ENCODE measurements around the gene PIK3CG. TPM values are rescaled to one million over a fixed set of nuclear protein-coding genes. Genes with fewer than 3 reads are reported as not detected.

Gene PIK3CG
- total RNA-seq, 1 experiment from 2014 or later, result 0.13 TPM

GRCh38 chr7:106947244-106947728, 82.2 kb downstream of the PIK3CG start:
- CTCF ChIA-PET, result interaction anchor here (0.6 to 0.8 kb wide), 3 partner anchors 141 to 743 kb away, joined by 3 to 6 read pairs (median 3); no protein-coding TSS in a partner anchor
- no TSS peak for BruUV-seq (replicated peaks)
- ATAC-seq, result peak; percentile 84
- Histone ChIP-seq H3K36me3 (ENCODE audit: control insufficient read depth, insufficient read depth, low read length) (no peaks in the 10 kb centered on the region), H3K9me3 (ENCODE audit: control insufficient read depth, insufficient read depth, low read depth, low read length) (no peaks in the 10 kb centered on the region), H3K27ac (ENCODE audit: low read length) (no peak overlapping the region), H3K4me1 (ENCODE audit: control insufficient read depth, insufficient read depth, low read length) (no peaks in the 10 kb centered on the region), H3K27me3 (ENCODE audit: control insufficient read depth, insufficient read depth, low read length) (peaks cover 4% of the 10 kb centered on the region), H3K4me3 (ENCODE audit: low read depth in 2 of 2, low read length in 2 of 2) (no peak overlapping the region)
- in situ Hi-C loops (cut with HindIII; ENCODE audit: low pct_unique_long_range_greater_than_20kb, low sequenced_read_pairs), result no loop called here
- intact Hi-C loops (cut with micrococcal nuclease; ENCODE audit: unreplicated experiment), result loop anchor here (2.0 kb wide), 1 partner anchor 204 kb away; no protein-coding TSS in a partner anchor
- TF ChIP-seq CTCF (IDR thresholded peaks at IDR 0.05), result peak; percentile 49; the same call in 1 of the 2 replicates
- TF ChIP-seq REST (IDR thresholded peaks at IDR 0.05; ENCODE audit: insufficient read depth in 1 of 2, low read depth in 2 of 2, low read length in 1 of 2), result no peak
- DNase-seq (ENCODE audit: low read depth, low spot score), result peak; percentile 22
- POLR2A ChIA-PET, result no interaction called here

GRCh38 chr7:106952001-106952657, 87.0 kb downstream of the PIK3CG start:
- H3K27ac ChIP-seq (ENCODE audit: low read length), result no peak overlapping the region
- no peak for DNase-seq (ENCODE audit: low read depth, low spot score)
- in situ Hi-C loops (cut with HindIII; ENCODE audit: low pct_unique_long_range_greater_than_20kb, low sequenced_read_pairs), result no loop called here
- ChIA-PET CTCF (no interaction called here), POLR2A (no interaction called here)
- H3K9me3 ChIP-seq (ENCODE audit: control insufficient read depth, insufficient read depth, low read depth, low read length), result no peaks in the 10 kb centered on the region
- no peaks in the 10 kb centered on the region for H3K36me3 ChIP-seq (ENCODE audit: control insufficient read depth, insufficient read depth, low read length)
- H3K4me1 ChIP-seq (ENCODE audit: control insufficient read depth, insufficient read depth, low read length), result no peaks in the 10 kb centered on the region
- TF ChIP-seq POLR2AphosphoS5 (IDR thresholded peaks at IDR 0.05; ENCODE audit: low read depth, low read length), result no peak
- no peak for TF ChIP-seq SIN3A (IDR thresholded peaks at IDR 0.05; ENCODE audit: borderline replicate concordance, insufficient read depth, low read depth, low read length)
- TF ChIP-seq TCF7L2 (IDR thresholded peaks at IDR 0.05; ENCODE audit: low read depth, low read length), result no peak
- no peak for TF ChIP-seq CTCF (IDR thresholded peaks at IDR 0.05)
- TF ChIP-seq REST (IDR thresholded peaks at IDR 0.05; ENCODE audit: insufficient read depth in 1 of 2, low read depth in 2 of 2, low read length in 1 of 2), result no peak
- intact Hi-C loops (cut with micrococcal nuclease; ENCODE audit: unreplicated experiment), result no loop called here
- H3K4me3 ChIP-seq (ENCODE audit: low read depth in 2 of 2, low read length in 2 of 2), result no peak overlapping the region
- peaks cover 4% of the 10 kb centered on the region for H3K27me3 ChIP-seq (ENCODE audit: control insufficient read depth, insufficient read depth, low read length)
- BruUV-seq (replicated peaks), result no TSS peak
- no peak for ATAC-seq
